ENCODE data around the gene WDFY2.

GRCh38 chr13:51808811-51809210 lies 224.5 kb downstream of the WDFY2 start:
- TF ChIP-seq EZH2 (IDR thresholded peaks at IDR 0.05; ENCODE audit: insufficient read depth, poor library complexity, severe bottlenecking) (no peak), EZH2phosphoT487 (IDR thresholded peaks at IDR 0.05; ENCODE audit: insufficient read depth, low read depth) (no peak)

Measured in GM23248 (cell line).